ENCODE measurements around the gene PKP1.

The PKP1 gene

DNA sequence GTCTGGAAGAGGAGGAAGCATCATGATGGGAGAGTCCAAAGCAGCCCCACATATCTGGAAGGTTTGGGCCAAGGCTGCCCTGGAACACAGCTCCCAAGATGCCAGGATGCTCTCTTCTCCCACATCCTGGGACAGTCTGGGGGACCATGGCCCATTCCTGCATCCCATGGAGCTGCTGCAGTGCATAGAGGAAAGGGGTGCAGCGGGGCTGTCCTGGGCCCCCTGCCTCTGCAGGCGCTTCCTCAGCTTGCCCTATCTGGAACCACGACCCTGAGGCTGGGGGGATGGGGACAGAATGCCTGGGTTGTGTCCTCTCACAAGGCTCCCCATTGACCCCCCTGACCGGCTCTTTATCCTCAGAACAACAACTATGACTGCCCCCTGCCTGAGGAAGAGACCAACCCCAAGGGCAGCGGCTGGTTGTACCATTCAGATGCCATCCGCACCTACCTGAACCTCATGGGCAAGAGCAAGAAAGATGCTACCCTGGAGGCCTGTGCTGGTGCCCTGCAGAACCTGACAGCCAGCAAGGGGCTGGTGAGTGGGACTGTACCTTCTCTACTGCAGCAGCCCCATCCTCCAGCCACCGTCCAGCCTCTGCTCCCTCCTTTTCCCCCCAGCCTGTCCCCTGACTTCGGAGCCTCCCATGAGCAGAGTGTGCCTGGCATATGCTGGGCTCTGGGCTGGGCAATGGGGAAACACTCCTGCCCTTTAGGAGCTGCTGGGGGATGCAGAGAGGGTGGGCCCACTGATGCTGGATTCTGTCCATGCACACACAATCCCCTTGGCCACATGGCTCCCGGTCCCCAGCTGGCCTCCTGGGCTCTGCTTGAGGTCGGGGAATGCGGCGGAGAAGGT lies 39.6 kb downstream of the PKP1 start:
- TF ChIP-seq, protein P1, sequence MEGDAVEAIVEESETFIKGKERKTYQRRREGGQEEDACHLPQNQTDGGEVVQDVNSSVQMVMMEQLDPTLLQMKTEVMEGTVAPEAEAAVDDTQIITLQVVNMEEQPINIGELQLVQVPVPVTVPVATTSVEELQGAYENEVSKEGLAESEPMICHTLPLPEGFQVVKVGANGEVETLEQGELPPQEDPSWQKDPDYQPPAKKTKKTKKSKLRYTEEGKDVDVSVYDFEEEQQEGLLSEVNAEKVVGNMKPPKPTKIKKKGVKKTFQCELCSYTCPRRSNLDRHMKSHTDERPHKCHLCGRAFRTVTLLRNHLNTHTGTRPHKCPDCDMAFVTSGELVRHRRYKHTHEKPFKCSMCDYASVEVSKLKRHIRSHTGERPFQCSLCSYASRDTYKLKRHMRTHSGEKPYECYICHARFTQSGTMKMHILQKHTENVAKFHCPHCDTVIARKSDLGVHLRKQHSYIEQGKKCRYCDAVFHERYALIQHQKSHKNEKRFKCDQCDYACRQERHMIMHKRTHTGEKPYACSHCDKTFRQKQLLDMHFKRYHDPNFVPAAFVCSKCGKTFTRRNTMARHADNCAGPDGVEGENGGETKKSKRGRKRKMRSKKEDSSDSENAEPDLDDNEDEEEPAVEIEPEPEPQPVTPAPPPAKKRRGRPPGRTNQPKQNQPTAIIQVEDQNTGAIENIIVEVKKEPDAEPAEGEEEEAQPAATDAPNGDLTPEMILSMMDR (IDR thresholded peaks at IDR 0.05) = no peak
- no peak overlapping the region for H3K27ac ChIP-seq

GRCh38 chr1:201324306-201324705 lies 41.0 kb downstream of the PKP1 start:
- TF ChIP-seq, protein P1 (IDR thresholded peaks at IDR 0.05) = no peak
- no peak for TF ChIP-seq ZFX (IDR thresholded peaks at IDR 0.05; ENCODE audit: borderline replicate concordance)
- H3K27ac ChIP-seq = no peak overlapping the region

GRCh38 chr1:201324821-201325677 lies 41.7 kb downstream of the PKP1 start:
- TF ChIP-seq ZFX (IDR thresholded peaks at IDR 0.05; ENCODE audit: borderline replicate concordance) = no peak
- TF ChIP-seq, protein P1 (IDR thresholded peaks at IDR 0.05) = no peak
- H3K27ac ChIP-seq = no peak overlapping the region

GRCh38 chr1:201325678-201326060 lies 42.4 kb downstream of the PKP1 start:
- no peak overlapping the region for H3K27ac ChIP-seq
- TF ChIP-seq ZFX (IDR thresholded peaks at IDR 0.05; ENCODE audit: borderline replicate concordance) = no peak
- TF ChIP-seq, protein P1 (IDR thresholded peaks at IDR 0.05) = no peak

DNA sequence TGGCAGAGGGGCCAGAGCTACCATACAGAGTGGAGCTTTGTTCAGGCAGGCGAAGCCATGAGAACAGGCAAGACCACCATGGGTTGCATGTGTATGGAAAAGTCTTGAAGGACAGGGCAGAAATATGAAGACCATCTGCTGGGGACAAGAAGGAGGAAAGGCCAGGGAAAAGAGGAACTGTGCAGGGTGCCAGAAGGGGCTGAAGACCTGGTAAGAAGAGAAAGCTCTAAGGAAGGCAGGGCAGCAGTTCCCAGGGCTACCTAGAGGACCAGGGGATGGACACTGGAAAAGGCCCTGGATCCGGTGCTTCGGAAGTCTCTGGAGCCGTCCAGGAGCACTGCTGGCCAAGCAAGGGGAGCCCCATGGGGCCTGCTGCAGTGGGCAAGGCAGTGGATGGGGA lies 43.4 kb downstream of the PKP1 start:
- no peak overlapping the region for H3K27ac ChIP-seq
- TF ChIP-seq, protein P1 (IDR thresholded peaks at IDR 0.05) = no peak
- TF ChIP-seq ZFX (IDR thresholded peaks at IDR 0.05; ENCODE audit: borderline replicate concordance) = no peak

DNA sequence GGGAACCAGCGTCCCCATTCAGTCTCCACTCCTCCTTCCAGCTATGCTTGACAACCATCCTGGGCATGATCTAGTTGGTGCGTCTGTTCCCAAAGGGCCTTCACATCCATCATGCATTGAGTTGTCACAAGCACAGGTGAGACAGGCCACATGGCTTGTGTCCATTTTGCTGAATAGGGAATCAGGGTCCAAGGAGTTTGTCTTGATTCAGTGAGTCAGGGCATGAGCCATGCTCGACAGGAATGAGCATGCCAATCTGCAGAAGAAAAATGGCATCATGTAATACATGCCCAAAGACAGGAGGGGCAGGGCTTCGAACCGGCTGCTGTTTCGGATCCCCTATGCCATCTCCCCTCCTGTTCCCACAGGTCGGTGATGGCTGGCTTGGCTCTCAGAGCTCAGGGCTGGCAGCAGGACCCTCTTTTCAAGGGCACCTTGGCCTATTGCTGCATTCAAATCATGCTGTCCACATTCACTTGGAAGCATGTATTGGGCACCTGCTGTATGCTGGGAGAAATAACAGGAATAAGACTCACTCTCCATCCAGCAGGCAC lies 44.5 kb downstream of the PKP1 start:
- H3K27ac ChIP-seq = no peak overlapping the region
- TF ChIP-seq ZFX (IDR thresholded peaks at IDR 0.05; ENCODE audit: borderline replicate concordance) = no peak
- TF ChIP-seq, protein P1 (IDR thresholded peaks at IDR 0.05) = no peak

Data from 22Rv1 (cell line).